GM21360 (cell line): Measurements from ENCODE around the gene ANKRD66.
"Not testable (repeated sequence)": the region's sequence is repeated elsewhere in the genome, so short reads cannot be mapped to it uniquely, and the experiment has no call there.

Source experiments
- ATAC-seq: cut with Tn5 transposase; IDR thresholded peaks from one replicate; pipeline ENCODE4 v1.9.1; 2021; ENCODE audit warnings: mild to moderate bottlenecking, moderate library complexity; ENCODE audit not compliant: unreplicated experiment

The ANKRD66 gene

GRCh38 chr6:46751658-46752057, 4.9 kb downstream of the ANKRD66 start:
- no peak for ATAC-seq

GRCh38 chr6:46755865-46756264, 9.1 kb downstream of the ANKRD66 start:
- ATAC-seq = no peak

- ATAC-seq = no peak
These were observed 9.9 kb downstream of the ANKRD66 start for GRCh38 chr6:46756469-46757213.

GRCh38 chr6:46757214-46757596, 10.5 kb downstream of the ANKRD66 start:
- no peak for ATAC-seq

GRCh38 chr6:46758960-46759753, 12.4 kb downstream of the ANKRD66 start:
- ATAC-seq = no peak

- ATAC-seq = no peak
These were observed 14.2 kb downstream of the ANKRD66 start for GRCh38 chr6:46760925-46761324.

- ATAC-seq = no peak
These were observed 16.7 kb downstream of the ANKRD66 start for GRCh38 chr6:46763466-46763865.

- ATAC-seq = not testable (repeated sequence)
These were observed 17.5 kb downstream of the ANKRD66 start for GRCh38 chr6:46764280-46764679.

- no peak for ATAC-seq
These were observed 18.2 kb downstream of the ANKRD66 start for GRCh38 chr6:46764961-46765360.

- ATAC-seq = no peak
These were observed 25.3 kb downstream of the ANKRD66 start for GRCh38 chr6:46772016-46772415.

GRCh38 chr6:46772762-46773161, 26.0 kb downstream of the ANKRD66 start:
- no peak for ATAC-seq

GRCh38 chr6:46773201-46773855, 26.6 kb downstream of the ANKRD66 start:
- no peak for ATAC-seq

GRCh38 chr6:46774736-46775135, 28.0 kb downstream of the ANKRD66 start:
- ATAC-seq = not testable (repeated sequence)

GRCh38 chr6:46776070-46776712, 29.5 kb downstream of the ANKRD66 start:
- no peak for ATAC-seq

- ATAC-seq = no peak
These were observed 31.0 kb downstream of the ANKRD66 start for GRCh38 chr6:46777476-46778346.

- ATAC-seq = no peak
These were observed 35.0 kb downstream of the ANKRD66 start for GRCh38 chr6:46781478-46782378.

GRCh38 chr6:46784535-46784934, 37.8 kb downstream of the ANKRD66 start:
- ATAC-seq = no peak

GRCh38 chr6:46787871-46788540, 41.3 kb downstream of the ANKRD66 start:
- no peak for ATAC-seq

GRCh38 chr6:46788791-46789190, 42.1 kb downstream of the ANKRD66 start:
- ATAC-seq = no peak
